Naive thymus-derived CD8-positive, alpha-beta T cell (primary cell): Measurements from ENCODE around the gene TMEM51. TPM values are rescaled to one million over a fixed set of nuclear protein-coding genes. Genes with fewer than 3 reads are reported as not detected.

Source experiments
- ATAC-seq, 2 donors: fragments of 150-1000 bp; cut with Tn5 transposase in 1 of 2; sonication (Bioruptor Pico), chemical (Tn5 transposase) in 1 of 2; 1 replicate in 1 of 2; 2 replicates in 1 of 2; pipeline ENCODE4 v1.10.0; 2021; ENCODE audit warnings: mild to moderate bottlenecking in 2 of 2, moderate library complexity in 2 of 2
- POLR2A ChIA-PET: fragments of 350-600 bp; sonication (Branson Sonifier 250); formaldehyde crosslinking; loops from one replicate; lab custom pipeline; 2021; ENCODE audit warnings: antibody characterized with exemption; lab: Charles Lee
- DNase-seq, 10 donors: peaks; one replicate each; pipeline versions ENCODE4 v3.0.0 to v3.0.0-alpha.2; 2020 to 2022
- H3K27ac Mint-ChIP-seq, 10 donors: one replicate each; pipeline ENCODE4 v1.8.0; 2020 to 2022; ENCODE audit warnings: mild to moderate bottlenecking in 10 of 10, mixed read lengths in 10 of 10, moderate library complexity in 4 of 10, inconsistent platforms in 1 of 10
- H3K27me3 Mint-ChIP-seq, 5 donors: one replicate each; pipeline ENCODE4 v1.8.0; 2021 to 2022; ENCODE audit warnings: mixed read lengths in 5 of 5
- H3K36me3 Mint-ChIP-seq, 3 donors: one replicate each; pipeline ENCODE4 v1.8.0; 2020 to 2022; ENCODE audit warnings: mixed read lengths in 3 of 3, mild to moderate bottlenecking in 2 of 3, inconsistent platforms in 1 of 3
- H3K4me1 Mint-ChIP-seq, 4 donors: one replicate each; pipeline ENCODE4 v1.8.0; 2021 to 2022; ENCODE audit warnings: mixed read lengths in 4 of 4
- H3K4me3 Mint-ChIP-seq, 10 donors: one replicate each; pipeline ENCODE4 v1.8.0; 2020 to 2022; ENCODE audit warnings: mild to moderate bottlenecking in 10 of 10, mixed read lengths in 10 of 10, moderate library complexity in 6 of 10, inconsistent platforms in 1 of 10
- H3K9me3 Mint-ChIP-seq, 9 donors: one replicate each; pipeline ENCODE4 v1.8.0; 2020 to 2022; ENCODE audit warnings: mixed read lengths in 9 of 9, mild to moderate bottlenecking in 3 of 9, inconsistent platforms in 1 of 9, moderate library complexity in 1 of 9
- polyA plus RNA-seq, 3 donors: library from polyadenylated mRNA; unstranded; fragments of 300-500 nt; fragmentation: Illumina TruSeq; gene quantifications; one replicate each; pipeline ENCODE4 v1.2.3, GENCODE V29; 2021
- total RNA-seq, 8 experiments: library from RNA in 2 of 8; stranded (reverse) in 2 of 8; gene quantifications; one replicate each; pipeline ENCODE4 v1.2.3 and lab custom pipeline; 2021 to 2026

TMEM51 gene, protein sequence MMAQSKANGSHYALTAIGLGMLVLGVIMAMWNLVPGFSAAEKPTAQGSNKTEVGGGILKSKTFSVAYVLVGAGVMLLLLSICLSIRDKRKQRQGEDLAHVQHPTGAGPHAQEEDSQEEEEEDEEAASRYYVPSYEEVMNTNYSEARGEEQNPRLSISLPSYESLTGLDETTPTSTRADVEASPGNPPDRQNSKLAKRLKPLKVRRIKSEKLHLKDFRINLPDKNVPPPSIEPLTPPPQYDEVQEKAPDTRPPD
- total RNA-seq (not detected), polyA plus RNA-seq (not detected), total RNA-seq (lab: John Stamatoyannopoulos, UW) (0 to 0.17 (median 0) reads per million in 6 experiments)

DNA sequence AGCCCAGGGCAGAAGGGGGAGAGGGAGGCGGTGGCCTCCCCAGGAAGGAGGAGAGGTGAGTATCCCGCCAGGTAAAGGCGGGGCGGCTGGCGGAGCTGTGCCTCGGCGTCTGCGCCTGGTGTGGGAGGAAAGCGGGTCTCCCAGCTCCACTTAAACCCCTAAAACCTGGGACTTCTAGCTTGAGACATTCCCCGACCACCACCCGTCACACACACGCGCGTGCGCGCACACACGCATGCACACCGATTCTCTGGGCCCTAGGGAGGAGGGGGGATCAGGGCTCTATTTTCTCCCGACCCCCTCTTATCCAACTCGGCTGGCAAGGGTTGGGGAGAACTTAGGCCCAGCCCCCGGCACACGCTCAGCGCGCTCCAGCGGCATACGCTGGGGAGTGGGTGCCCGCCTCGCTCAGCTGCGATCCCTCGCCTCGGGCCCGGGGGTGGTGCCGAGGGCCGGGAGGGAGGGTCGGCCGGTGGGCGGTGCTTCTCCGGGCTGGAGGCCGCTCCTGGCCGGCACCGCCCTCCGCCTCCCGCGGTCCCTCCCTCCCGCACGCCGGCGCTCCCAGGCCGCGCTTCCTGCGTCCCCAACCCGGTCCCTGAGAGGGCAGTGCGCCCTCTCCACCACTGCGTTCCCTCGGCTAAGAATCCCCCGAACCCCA is at the start of gene TMEM51:
Gene TMEM51 (plus strand): TSS at position 564 of the 658 bp plus-strand sequence. CDS start 61,341 bp downstream, outside the sequence.
- Mint-ChIP-seq H3K36me3 (peaks cover 0 to 2% (median 0%) of the 10 kb centered on the region in 3 donors), H3K4me1 (peaks cover 12 to 37% (median 26%) of the 10 kb centered on the region in 4 donors), H3K9me3 (peaks cover 0 to 4% (median 0%) of the 10 kb centered on the region in 9 donors), H3K27ac (peak within 1 kb of the TSS in 1 of 10 donors; percentile 86), H3K4me3 (peak within 1 kb of the TSS; percentile 32 to 79 (median 62)), H3K27me3 (peaks cover 21 to 56% (median 34%) of the 10 kb centered on the region in 5 donors)
- DNase-seq (no peak), ATAC-seq (no peak)
- POLR2A ChIA-PET, result no interaction called here

DNA sequence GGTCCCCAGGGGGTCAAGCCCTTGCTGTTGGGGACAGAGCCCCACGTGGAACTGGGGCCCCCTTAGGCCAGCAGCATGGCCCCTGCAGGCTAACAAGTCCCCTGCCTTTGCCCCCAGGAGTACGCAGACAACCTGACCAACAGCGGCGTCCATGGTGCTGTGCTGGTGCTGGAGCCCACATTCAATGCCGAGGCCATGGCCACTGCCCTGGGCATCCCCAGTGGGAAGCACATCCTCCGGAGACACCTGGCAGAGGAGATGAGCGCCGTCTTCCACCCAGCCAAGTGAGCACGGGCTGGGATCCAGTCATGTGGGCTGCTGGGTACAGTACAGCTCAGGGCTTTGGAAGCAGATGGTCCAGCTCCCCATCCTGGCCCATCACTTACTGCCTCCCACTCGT is 49.6 kb upstream of the TMEM51 start:
- H3K27me3 Mint-ChIP-seq, result peaks cover 14 to 46% (median 31%) of the 10 kb centered on the region in 5 donors
- no peak overlapping the region for H3K4me3 Mint-ChIP-seq
- H3K9me3 Mint-ChIP-seq, result peaks cover 0 to 2% (median 0%) of the 10 kb centered on the region in 9 donors
- POLR2A ChIA-PET, result no interaction called here
- ATAC-seq (no peak), DNase-seq (no peak)
- H3K36me3 Mint-ChIP-seq, result no peaks in the 10 kb centered on the region
- H3K4me1 Mint-ChIP-seq, result peaks cover 8 to 19% (median 10%) of the 10 kb centered on the region in 4 donors
- H3K27ac Mint-ChIP-seq, result no peak overlapping the region

DNA sequence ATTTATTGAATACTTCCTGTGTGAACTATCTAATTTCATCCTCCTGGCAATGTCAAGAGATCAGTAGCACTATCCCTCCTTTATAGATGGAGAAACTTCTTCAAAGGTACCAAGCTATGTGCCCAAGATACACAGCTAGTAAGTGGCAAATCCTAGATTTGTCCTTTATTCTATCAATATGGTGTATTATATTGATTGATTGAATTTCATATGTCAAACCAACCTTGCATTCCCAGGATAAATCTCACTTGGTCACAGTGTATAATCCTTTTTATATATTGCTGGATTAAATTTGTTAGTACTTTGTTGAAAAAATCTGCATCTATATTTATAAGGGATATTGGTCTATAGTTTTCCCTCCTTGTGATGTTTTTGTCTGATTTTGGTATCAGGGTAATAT is 48.8 kb upstream of the TMEM51 start:
- peaks cover 0 to 2% (median 0%) of the 10 kb centered on the region in 9 donors for H3K9me3 Mint-ChIP-seq
- H3K36me3 Mint-ChIP-seq, result no peaks in the 10 kb centered on the region
- POLR2A ChIA-PET, result no interaction called here
- DNase-seq, result no peak
- H3K4me1 Mint-ChIP-seq, result peaks cover 8 to 16% (median 9%) of the 10 kb centered on the region in 4 donors
- no peak overlapping the region for H3K27ac Mint-ChIP-seq
- H3K4me3 Mint-ChIP-seq, result no peak overlapping the region
- peaks cover 9 to 38% (median 26%) of the 10 kb centered on the region in 5 donors for H3K27me3 Mint-ChIP-seq
- no peak for ATAC-seq

DNA sequence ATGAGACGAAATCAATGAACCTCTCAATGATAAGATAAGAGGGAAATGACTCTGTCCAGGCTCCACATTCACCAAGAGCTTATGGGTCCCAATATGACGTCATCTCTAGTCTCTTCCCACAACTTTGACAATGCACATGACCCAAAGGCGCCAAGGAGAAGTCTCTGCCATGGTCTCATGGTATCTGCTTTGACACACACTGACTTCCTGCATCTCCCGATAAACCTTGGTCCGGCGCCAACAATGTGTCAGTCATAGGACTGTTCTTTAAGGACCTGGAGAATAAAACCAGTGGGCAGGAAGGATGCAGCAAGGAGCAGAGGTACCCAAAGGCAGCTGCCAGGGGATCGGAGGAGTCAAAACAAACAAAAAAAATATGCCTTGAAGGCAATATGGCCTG is 46.9 kb upstream of the TMEM51 start:
- POLR2A ChIA-PET, result no interaction called here
- no peaks in the 10 kb centered on the region for H3K4me1 Mint-ChIP-seq
- ATAC-seq, result no peak

DNA sequence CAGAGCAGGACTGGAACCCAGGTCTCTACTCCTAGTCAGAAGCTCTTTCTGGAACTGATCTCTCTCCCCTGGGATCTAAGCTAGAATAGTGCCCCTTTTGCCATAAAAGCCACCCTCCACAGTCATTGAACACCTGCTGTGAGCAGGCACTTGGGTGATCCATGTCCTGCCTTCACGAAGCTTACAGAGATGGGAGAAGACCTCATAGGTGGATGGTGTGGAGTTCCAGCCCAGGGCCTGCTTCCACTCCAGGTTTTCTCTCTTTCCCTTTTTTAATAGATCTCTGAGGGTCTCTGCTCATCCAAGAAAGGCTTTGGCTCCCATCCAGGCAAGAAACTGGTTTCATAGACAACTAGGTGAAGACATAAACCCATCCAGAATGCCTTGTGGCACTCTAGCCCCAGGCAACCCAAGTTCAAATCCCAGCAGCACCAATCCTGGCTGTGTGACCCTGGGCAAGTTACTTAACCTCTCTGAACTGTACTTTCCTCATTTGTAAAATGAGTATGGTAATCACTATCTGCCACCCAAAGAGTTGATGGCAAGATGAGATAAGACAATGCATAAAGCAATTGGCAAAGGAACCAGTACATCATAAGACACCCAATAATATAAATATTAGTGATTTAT is 46.4 kb upstream of the TMEM51 start:
- no peak overlapping the region for H3K27ac Mint-ChIP-seq
- POLR2A ChIA-PET, result no interaction called here
- H3K9me3 Mint-ChIP-seq, result peaks cover 0 to 2% (median 0%) of the 10 kb centered on the region in 9 donors
- no peak for ATAC-seq
- H3K4me3 Mint-ChIP-seq, result no peak overlapping the region
- no peaks in the 10 kb centered on the region for H3K4me1 Mint-ChIP-seq
- DNase-seq, result no peak
- peaks cover 0 to 17% (median 3%) of the 10 kb centered on the region in 5 donors for H3K27me3 Mint-ChIP-seq
- H3K36me3 Mint-ChIP-seq, result no peaks in the 10 kb centered on the region

More for the DNA sequence above, 46.9 kb upstream of the TMEM51 start:
- H3K27ac Mint-ChIP-seq, result no peak overlapping the region
- peaks cover 0 to 2% (median 0%) of the 10 kb centered on the region in 9 donors for H3K9me3 Mint-ChIP-seq
- peaks cover 3 to 21% (median 9%) of the 10 kb centered on the region in 5 donors for H3K27me3 Mint-ChIP-seq
- DNase-seq, result no peak
- no peaks in the 10 kb centered on the region for H3K36me3 Mint-ChIP-seq
- no peak overlapping the region for H3K4me3 Mint-ChIP-seq

DNA sequence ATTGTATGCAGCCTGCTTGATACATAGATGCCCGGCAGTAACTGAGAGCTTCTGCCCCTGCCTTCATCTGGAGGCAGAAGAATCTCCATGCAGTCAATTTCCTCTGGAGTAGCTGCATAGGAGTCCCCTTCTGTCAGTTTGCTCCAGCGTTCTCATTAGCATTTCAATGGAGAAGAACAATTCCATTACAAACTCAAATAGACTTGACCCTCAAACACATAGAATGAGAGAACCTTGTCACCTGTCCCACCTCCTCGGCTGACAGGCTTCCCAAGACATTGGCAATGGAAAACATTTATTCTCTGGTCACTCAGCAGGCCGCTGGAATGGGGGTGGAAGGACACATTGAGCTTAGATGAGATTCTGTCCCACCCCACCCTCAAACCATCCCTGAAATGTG is 45.6 kb upstream of the TMEM51 start:
- POLR2A ChIA-PET, result no interaction called here
- Mint-ChIP-seq H3K4me3 (no peak overlapping the region), H3K27me3 (peaks cover 0 to 17% (median 3%) of the 10 kb centered on the region in 5 donors), H3K36me3 (no peaks in the 10 kb centered on the region), H3K9me3 (peaks cover 0 to 2% (median 0%) of the 10 kb centered on the region in 9 donors), H3K4me1 (no peaks in the 10 kb centered on the region), H3K27ac (no peak overlapping the region)
- ATAC-seq (no peak), DNase-seq (no peak)

DNA sequence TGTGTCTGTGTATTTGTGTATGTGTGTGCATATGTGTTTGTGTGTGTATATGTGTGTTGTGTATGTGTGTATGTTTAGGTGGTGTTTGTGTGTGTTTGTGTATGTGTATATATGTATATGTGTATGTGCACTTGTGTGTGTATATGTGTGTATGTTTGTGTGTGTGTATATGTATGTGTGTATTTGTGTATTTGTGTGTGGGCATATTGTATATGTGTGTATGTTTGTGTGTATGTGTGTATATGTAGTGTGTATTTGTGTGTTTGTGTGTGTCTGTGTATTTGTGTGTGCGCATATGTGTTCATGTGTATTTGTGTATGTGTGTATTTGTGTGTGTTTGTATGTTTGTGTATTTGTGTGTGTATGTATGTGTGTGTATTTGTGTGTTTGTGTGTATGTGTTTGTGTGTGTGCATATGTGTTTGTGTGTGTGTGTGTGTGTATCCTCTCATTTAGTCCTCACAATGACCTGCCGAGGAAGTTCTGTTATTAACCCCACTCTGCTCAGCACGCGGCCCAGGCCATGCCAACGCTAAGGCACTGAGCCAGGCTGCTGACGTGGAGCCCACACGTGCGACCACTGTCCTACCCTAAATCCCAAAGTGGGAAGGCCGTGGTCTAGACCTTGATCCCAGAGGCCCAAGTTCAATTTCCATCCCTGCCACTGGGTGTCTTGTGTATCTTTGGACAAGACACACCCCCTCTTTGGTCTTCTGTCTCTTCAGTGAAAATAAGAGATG is 43.2 kb upstream of the TMEM51 start:
- H3K36me3 Mint-ChIP-seq, result no peaks in the 10 kb centered on the region
- DNase-seq (no peak), ATAC-seq (no peak)
- H3K27ac Mint-ChIP-seq, result no peak overlapping the region
- H3K4me1 Mint-ChIP-seq, result no peaks in the 10 kb centered on the region
- no peaks in the 10 kb centered on the region for H3K9me3 Mint-ChIP-seq
- no peak overlapping the region for H3K4me3 Mint-ChIP-seq
- peaks cover 0 to 18% (median 7%) of the 10 kb centered on the region in 5 donors for H3K27me3 Mint-ChIP-seq
- POLR2A ChIA-PET, result no interaction called here

DNA sequence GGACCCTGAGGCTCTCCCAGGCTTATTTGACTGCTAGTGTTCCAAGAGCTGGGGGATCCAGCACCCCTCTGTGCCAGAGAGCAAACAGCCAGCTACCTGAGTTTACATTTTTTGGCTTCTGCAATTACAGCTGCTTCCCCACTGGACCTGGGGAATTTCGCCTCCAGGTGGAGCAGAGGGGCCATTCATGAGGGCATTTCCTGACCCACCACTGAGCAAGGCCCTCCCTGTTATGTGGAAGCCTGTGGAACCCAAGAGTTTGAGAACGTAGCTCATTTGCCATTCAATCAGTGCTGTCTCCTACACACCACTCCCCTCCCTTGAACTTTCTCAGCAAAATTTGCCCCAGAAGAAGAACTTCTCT is 42.7 kb upstream of the TMEM51 start:
- Mint-ChIP-seq H3K27ac (no peak overlapping the region), H3K27me3 (peaks cover 0 to 19% (median 7%) of the 10 kb centered on the region in 5 donors), H3K4me3 (no peak overlapping the region), H3K9me3 (no peaks in the 10 kb centered on the region), H3K36me3 (no peaks in the 10 kb centered on the region), H3K4me1 (no peaks in the 10 kb centered on the region)
- ATAC-seq (no peak), DNase-seq (no peak)
- POLR2A ChIA-PET, result no interaction called here

DNA sequence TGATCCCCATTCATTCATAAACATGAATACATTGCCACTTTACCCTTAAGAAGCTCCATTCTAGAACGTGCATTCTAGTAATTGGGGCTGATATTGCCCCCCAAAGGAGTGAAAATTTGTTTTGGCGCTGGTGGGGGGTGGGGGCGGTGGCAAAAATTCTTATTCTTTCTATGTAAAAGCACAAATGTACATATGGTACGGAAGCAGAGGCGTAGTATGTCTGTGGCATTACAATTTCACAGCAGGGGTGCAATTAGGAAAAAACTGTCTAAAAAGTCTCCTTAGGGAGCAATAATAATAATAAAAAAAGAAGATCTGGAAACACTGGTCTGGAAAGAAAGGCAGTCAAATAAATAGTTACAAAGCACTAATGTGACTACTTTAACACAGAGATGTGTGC is 40.4 kb upstream of the TMEM51 start:
- no peaks in the 10 kb centered on the region for H3K9me3 Mint-ChIP-seq

DNA sequence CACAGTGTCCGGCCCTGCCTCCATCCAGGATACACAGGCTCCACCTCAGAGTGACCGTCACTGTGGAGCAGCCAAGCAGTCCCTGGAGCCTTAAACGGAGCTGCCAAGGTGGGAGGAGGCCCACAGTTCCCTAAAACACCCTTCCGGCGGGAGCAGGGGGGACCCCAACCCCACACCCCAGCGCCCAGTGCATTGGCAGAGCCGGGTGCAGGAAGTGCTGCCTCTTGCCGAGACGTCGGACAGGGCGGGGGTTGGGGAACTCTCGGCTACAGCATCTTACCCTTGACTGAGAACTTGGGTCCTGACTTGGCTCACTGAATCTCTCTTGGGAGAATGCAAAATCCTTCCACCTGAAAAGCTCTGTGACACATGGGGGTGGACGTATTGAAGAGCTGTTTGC is 38.7 kb upstream of the TMEM51 start:
- H3K27ac Mint-ChIP-seq, result no peak overlapping the region
- no peak overlapping the region for H3K4me3 Mint-ChIP-seq
- no peaks in the 10 kb centered on the region for H3K36me3 Mint-ChIP-seq
- H3K9me3 Mint-ChIP-seq, result no peaks in the 10 kb centered on the region
- H3K27me3 Mint-ChIP-seq, result peaks cover 2 to 17% (median 9%) of the 10 kb centered on the region in 5 donors
- DNase-seq (no peak), ATAC-seq (no peak)
- H3K4me1 Mint-ChIP-seq, result no peaks in the 10 kb centered on the region
- POLR2A ChIA-PET, result no interaction called here

More for the DNA sequence above, 40.4 kb upstream of the TMEM51 start:
- ATAC-seq, result no peak
- Mint-ChIP-seq H3K4me1 (no peaks in the 10 kb centered on the region), H3K36me3 (no peaks in the 10 kb centered on the region), H3K4me3 (no peak overlapping the region), H3K27me3 (peaks cover 0 to 9% (median 6%) of the 10 kb centered on the region in 5 donors), H3K27ac (no peak overlapping the region)
- POLR2A ChIA-PET, result interaction anchor here (0.6 kb wide), 1 partner anchor 20 kb away, joined by 3 read pairs; no protein-coding TSS in a partner anchor
- no peak for DNase-seq

DNA sequence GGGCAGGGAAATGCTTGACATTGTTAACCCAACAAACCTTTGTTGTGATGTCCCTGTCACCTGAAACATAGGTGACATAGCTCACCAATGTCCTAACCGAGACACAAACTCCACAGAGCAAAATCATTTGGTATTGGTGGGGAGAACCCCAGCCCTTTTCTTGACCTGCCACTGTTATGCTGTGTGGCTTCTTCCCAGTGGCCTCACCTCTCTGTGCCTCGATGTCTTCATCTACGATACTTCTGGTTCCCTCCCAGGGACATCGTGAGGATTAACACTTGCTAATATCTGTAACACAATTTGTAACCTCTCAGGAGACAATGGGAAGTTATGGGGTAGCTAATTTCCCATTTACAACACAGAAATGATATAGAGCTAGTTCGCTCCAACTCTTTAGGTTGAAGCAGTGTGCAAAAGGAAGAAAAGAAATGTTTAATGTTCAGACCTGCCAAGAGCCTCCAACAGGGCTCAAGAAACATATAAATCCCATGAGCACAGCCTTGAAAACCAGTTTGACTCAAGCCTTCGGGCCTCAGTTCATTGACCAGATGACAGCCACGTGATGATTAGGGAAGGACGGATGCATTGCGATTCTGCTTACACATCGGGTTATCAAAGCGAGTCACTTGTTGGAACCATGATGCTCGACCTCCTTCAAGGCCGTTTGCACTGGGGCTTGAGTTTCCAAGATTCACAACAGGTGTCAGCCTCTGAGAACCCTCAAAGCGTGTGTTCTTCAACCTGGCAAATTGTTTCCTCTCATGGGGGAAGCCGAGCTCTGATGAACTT is 37.8 kb upstream of the TMEM51 start:
- no peak overlapping the region for H3K4me3 Mint-ChIP-seq
- ATAC-seq (no peak), DNase-seq (no peak)
- H3K9me3 Mint-ChIP-seq, result no peaks in the 10 kb centered on the region
- no peaks in the 10 kb centered on the region for H3K36me3 Mint-ChIP-seq
- peaks cover 2 to 21% (median 9%) of the 10 kb centered on the region in 5 donors for H3K27me3 Mint-ChIP-seq
- H3K4me1 Mint-ChIP-seq, result no peaks in the 10 kb centered on the region
- H3K27ac Mint-ChIP-seq, result no peak overlapping the region
- POLR2A ChIA-PET, result no interaction called here

DNA sequence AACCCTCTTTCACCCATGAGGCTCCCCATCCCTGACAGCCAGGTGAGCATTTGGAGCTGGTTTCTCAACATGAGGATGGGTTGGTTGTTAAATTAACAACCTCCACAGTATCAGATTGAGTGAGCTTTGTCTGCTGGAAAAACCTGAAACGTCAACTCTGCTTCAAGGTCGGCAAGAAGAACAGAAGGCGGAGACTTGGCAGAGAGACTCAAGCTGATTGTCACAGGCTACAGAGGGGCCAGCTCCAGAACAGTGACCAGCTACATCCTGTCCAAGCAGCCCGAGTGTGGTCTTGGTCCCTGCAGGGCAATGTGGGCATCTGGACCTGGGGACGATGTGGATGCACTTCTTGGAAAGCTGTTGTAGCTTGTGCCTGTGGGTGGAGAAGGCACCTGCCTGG is 36.6 kb upstream of the TMEM51 start:
- H3K4me1 Mint-ChIP-seq, result no peaks in the 10 kb centered on the region
- no peak for ATAC-seq
- POLR2A ChIA-PET, result no interaction called here
- H3K36me3 Mint-ChIP-seq, result no peaks in the 10 kb centered on the region
- no peak for DNase-seq
- H3K27ac Mint-ChIP-seq, result no peak overlapping the region
- no peak overlapping the region for H3K4me3 Mint-ChIP-seq
- H3K9me3 Mint-ChIP-seq, result no peaks in the 10 kb centered on the region
- H3K27me3 Mint-ChIP-seq, result peaks cover 2 to 22% (median 9%) of the 10 kb centered on the region in 5 donors
